ENCODE data around the gene ZCWPW2.
A peak's percentile ranks its signal among the peaks of the same experiment; 100 is the strongest.

Gene ZCWPW2

GRCh38 chr3:28348629-28349468, at the start of gene ZCWPW2, which contains the start of gene AZI2:
ZCWPW2 (plus strand) TSS chr3:28348721; CDS start chr3:28413069, 64,348 bp downstream.
AZI2 (minus strand) TSS chr3:28348824; CDS start chr3:28340617, 8,207 bp downstream.
- peak; percentile 79 for DNase-seq (ENCODE audit: low read depth)

DNA sequence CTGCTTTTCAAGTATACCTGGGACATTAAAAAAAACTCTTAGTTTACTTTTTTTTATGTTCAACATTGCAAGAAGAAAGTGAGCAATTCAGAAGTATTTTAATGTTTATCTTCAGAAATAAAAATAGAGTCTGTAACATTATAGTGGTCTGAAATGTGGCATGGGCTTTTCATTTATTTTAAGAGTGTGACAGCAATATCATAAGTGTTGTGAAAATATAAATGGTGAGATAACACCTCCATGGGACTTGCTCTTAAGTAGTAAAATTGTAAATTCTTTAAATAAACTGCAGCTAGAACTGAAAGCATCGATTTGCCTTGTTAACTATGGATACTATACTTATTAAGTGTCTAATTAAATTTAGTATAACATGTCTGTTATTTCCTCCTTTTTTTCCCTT, 48.8 kb upstream of the ZCWPW2 start:
- DNase-seq (ENCODE audit: low read depth): no peak

DNA sequence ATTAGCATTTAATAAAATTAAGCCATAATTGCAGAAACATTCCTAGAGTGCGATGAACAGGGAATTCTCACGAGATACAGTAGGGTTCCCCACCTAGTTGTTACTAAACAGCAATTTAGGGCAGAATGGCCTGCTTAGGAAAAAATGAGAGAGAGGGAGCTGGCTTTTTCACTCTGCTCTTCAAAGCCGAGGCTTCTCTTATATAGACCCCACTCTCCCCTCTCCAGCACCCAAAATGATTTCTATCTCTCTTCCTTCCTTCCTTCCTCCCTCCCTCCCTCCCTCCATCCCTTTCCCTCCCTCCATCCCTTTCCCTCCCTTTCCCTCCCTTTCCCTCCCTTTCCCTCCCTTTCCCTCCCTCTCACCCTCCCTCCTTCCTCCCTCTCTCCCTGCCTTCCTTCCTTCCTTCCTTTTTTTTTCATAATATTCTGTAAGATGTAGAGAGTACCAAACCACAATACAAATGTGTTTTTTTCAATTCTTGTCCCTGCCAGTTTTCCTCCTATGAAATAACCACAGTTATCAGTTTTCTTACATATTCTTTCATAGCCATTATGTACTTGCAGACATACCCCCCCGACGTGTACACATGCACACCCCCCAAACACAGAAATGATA, 48.1 kb upstream of the ZCWPW2 start:
- DNase-seq (ENCODE audit: low read depth): no peak

DNA sequence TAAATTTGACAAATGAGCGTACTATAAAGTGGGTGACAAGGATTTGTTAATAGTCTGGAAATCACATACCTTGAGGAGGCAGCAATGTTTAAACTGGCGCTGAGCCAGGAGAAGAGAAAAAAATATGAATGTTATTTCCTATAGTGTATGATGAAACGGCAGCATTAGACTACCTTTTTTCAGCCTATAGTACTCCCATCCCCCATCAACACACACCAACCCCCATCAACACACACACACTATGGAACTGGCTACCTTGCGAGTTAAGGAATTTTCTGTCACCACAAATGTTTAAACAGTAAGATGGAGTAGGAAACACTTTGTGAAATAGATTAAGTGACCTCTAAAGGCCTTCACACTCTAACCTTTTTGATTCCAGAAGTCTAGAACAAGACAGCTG, 46.8 kb upstream of the ZCWPW2 start:
- no peak for DNase-seq (ENCODE audit: low read depth)

DNA sequence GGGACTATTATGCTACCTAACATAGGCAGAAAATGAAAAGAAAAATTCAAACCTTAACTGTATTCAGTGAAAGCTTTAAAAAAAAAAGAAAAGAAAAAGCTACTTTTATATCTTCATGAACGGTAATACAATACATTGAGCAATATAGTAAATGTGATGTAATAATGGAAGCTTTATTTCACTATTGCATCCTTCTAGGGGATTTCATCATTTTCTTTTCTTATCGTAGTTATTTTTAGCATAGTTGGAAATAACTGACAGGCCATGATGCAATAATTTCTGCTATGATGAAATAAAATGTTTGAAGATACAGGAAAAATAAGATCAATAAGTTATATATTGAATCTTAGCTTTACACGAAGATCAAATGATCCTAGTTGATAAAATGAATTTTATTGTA, 40.3 kb upstream of the ZCWPW2 start:
- no peak for DNase-seq (ENCODE audit: low read depth)

- DNase-seq (ENCODE audit: low read depth): no peak
Observed at GRCh38 chr3:28315711-28316110, 32.8 kb upstream of the ZCWPW2 start.

DNA sequence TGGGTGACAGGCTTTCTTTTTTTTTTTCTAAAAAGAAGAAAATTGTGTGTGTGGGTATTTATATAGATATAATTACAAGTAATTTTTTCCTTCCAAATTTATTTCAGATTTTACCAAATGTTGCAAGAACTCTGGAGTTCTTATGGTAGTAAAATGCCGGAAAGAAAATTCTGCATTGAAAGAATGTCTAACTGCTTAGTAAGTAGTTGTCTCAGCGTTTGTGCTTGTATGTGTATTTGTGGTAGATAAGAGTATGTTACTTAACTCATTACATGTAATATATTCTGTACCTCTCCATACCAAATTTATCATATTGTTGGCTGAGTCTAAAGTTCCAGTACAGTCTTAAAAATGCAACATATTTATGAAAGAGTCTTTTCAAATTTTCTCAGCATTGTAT, 32.3 kb upstream of the ZCWPW2 start:
- no peak for DNase-seq (ENCODE audit: low read depth)

DNA sequence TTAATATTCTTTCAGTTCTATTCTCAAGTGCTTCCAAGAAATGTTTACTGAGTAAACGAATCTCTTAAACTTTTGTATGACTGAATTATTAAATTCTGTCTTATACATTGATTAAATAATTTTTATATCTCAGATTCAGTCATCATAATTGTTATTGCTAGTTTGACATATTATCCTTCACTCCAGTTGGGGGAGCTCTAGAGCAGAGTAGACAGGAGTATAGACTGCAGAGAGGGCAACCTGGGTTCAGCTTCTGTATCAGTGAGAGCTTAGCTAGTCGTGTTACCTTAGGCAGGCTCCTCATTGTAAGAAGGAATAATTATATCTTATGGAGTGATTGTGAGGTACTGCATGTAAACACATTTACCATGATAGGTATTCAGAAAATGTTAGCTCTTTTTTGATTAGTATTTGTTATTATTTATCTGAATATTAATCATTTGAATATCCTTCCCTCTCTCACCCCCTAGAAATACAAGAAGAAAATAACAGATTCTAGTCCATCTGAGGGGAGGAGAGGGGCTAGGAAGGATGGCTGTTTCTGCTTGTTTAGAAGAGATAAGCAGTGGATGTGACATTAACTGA, 31.0 kb upstream of the ZCWPW2 start:
- DNase-seq (ENCODE audit: low read depth): peak; percentile 18

GRCh38 chr3:28320981-28321380, 27.5 kb upstream of the ZCWPW2 start:
- DNase-seq (ENCODE audit: low read depth): no peak

GRCh38 chr3:28322464-28322863, 26.1 kb upstream of the ZCWPW2 start:
- peak; percentile 49 for DNase-seq (ENCODE audit: low read depth)

- DNase-seq (ENCODE audit: low read depth): no peak
Observed at GRCh38 chr3:28326458-28326926, 22.0 kb upstream of the ZCWPW2 start.

- DNase-seq (ENCODE audit: low read depth): no peak
Observed at GRCh38 chr3:28328188-28329151, 20.1 kb upstream of the ZCWPW2 start.

DNA sequence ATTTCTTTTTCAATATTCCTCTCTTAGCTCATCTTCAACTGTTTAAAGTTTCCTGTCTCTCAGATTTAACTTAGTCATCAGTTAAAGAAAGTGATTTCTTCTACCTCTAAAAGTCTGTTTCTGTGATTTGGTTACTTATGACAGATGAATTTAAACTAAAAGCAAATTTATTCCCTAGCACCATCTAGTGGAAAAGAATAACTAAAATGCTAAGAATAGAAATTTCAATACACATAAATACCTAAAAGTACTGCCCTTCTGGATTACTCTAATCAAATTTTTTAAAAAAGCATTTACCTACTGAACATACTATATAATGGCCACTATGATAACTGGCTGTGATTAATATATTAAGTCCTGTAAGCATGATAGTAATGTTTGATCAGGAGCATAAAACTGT, 14.0 kb upstream of the ZCWPW2 start:
- no peak for DNase-seq (ENCODE audit: low read depth)

DNA sequence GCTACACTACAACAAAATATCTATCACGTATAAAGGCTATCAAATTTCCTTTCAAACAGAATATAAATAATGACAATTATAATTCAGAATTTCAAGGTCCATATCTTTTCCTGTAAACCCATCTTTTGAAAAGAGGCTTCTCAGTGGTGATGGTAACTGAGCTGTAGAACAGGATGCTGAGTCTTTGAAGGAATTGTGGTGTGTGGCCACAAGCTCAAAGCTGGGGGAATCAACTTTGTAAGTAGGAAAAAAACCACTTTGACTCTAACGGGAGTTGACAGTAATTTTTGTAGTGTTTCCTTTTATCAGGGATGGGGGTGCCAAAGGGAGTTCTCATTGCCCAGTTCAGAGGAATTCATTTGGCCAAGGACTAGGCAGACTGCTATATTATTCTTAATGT, 13.3 kb upstream of the ZCWPW2 start:
- DNase-seq (ENCODE audit: low read depth): no peak

DNA sequence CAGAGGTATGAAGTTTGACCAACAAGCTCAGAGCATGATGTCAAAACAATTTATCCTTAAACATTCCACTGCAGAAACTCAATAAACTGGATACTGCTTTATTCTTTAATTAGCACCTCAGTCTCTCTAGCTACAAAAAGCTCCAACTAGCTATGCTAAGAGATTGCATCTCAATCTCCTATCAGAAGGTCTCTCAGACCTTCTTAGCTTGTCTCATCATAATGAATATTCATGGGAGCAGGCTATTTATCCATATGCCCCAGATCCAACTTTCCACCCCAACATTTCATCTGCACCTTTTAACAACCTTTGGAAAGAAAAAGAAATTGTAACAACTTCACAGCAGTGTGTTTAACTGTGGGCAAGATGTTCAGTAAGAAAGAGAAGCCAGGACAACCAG, 11.3 kb upstream of the ZCWPW2 start:
- DNase-seq (ENCODE audit: low read depth): no peak

DNA sequence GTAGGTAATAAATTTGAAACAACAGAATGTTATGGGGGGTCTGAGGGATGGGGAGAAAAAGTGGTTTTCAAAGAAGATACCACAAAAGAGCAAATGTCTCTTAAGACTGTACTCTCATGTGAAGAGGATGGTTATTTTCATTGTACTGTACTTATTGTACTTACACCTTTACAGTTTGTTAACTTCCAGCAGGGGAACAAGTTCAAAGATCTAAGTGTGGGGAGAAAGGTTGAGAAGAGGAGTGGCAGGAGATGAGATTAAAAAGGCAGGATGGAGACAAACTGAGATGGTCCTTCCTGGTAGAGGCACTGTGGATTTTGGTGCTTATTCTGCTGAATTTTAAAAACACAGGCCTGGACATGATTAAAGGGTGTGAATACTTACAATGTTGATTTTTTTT, 5.4 kb upstream of the ZCWPW2 start:
- no peak for DNase-seq (ENCODE audit: low read depth)

GRCh38 chr3:28345690-28346089, 2.8 kb upstream of the ZCWPW2 start:
- no peak for DNase-seq (ENCODE audit: low read depth)

- no peak for DNase-seq (ENCODE audit: low read depth)
Observed at GRCh38 chr3:28347374-28348264, 902 bp upstream of the ZCWPW2 start.

GRCh38 chr3:28348265-28348628, 274 bp upstream of the ZCWPW2 start:
- DNase-seq (ENCODE audit: low read depth): peak; percentile 36

GRCh38 chr3:28349469-28350000, 1.0 kb downstream of the ZCWPW2 start:
- DNase-seq (ENCODE audit: low read depth): no peak

- DNase-seq (ENCODE audit: low read depth): no peak
Observed at GRCh38 chr3:28376424-28376823, 27.9 kb downstream of the ZCWPW2 start.
